ENCODE data around the gene CELF1. TPM values are rescaled to one million over a fixed set of nuclear protein-coding genes. Genes with fewer than 3 reads are reported as not detected.

Gene CELF1
- total and polyA plus RNA-seq, 2 experiments from 2014 or later = 124 to 233 TPM

DNA sequence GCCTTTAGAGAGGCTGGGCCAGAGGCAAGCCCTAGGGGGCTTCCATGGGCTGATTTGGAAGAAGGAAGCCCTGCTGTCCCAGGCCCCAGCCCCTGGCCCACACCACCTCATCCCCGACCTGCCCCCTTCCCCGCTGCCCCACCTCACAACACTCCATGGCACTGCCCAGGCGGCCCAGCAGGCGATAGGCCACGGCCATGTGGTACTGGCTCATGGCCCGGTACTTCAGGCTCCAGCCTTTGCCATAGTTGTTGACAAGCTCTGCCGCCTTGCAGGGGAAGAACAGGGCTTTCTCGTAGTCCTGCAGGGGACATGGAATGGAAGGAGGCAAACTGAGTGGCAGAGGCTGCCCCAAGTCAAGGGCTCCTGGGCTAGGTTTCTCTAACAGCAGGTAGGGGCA lies 110.4 kb downstream of the CELF1 start:
- H3F3A ChIP-seq (replicated peaks; ENCODE audit: low read depth) = no peaks in the 10 kb centered on the region
- H3K4me1 ChIP-seq (ENCODE audit: insufficient read depth) = no peaks in the 10 kb centered on the region
- no peak for DNase-seq (ENCODE audit: low spot score)
- no peaks in the 10 kb centered on the region for H3K27me3 ChIP-seq (ENCODE audit: insufficient read depth)
- no peak overlapping the region for H3K4me2 ChIP-seq
- H3K27ac Mint-ChIP-seq = no peak overlapping the region
- no peaks in the 10 kb centered on the region for H3K79me2 ChIP-seq (replicated peaks; ENCODE audit: insufficient read depth)
- H2AFZ ChIP-seq = no peak overlapping the region
- no peak for ATAC-seq
- no peaks in the 10 kb centered on the region for H3K36me3 ChIP-seq (ENCODE audit: insufficient read depth)
- TF ChIP-seq, protein P1, sequence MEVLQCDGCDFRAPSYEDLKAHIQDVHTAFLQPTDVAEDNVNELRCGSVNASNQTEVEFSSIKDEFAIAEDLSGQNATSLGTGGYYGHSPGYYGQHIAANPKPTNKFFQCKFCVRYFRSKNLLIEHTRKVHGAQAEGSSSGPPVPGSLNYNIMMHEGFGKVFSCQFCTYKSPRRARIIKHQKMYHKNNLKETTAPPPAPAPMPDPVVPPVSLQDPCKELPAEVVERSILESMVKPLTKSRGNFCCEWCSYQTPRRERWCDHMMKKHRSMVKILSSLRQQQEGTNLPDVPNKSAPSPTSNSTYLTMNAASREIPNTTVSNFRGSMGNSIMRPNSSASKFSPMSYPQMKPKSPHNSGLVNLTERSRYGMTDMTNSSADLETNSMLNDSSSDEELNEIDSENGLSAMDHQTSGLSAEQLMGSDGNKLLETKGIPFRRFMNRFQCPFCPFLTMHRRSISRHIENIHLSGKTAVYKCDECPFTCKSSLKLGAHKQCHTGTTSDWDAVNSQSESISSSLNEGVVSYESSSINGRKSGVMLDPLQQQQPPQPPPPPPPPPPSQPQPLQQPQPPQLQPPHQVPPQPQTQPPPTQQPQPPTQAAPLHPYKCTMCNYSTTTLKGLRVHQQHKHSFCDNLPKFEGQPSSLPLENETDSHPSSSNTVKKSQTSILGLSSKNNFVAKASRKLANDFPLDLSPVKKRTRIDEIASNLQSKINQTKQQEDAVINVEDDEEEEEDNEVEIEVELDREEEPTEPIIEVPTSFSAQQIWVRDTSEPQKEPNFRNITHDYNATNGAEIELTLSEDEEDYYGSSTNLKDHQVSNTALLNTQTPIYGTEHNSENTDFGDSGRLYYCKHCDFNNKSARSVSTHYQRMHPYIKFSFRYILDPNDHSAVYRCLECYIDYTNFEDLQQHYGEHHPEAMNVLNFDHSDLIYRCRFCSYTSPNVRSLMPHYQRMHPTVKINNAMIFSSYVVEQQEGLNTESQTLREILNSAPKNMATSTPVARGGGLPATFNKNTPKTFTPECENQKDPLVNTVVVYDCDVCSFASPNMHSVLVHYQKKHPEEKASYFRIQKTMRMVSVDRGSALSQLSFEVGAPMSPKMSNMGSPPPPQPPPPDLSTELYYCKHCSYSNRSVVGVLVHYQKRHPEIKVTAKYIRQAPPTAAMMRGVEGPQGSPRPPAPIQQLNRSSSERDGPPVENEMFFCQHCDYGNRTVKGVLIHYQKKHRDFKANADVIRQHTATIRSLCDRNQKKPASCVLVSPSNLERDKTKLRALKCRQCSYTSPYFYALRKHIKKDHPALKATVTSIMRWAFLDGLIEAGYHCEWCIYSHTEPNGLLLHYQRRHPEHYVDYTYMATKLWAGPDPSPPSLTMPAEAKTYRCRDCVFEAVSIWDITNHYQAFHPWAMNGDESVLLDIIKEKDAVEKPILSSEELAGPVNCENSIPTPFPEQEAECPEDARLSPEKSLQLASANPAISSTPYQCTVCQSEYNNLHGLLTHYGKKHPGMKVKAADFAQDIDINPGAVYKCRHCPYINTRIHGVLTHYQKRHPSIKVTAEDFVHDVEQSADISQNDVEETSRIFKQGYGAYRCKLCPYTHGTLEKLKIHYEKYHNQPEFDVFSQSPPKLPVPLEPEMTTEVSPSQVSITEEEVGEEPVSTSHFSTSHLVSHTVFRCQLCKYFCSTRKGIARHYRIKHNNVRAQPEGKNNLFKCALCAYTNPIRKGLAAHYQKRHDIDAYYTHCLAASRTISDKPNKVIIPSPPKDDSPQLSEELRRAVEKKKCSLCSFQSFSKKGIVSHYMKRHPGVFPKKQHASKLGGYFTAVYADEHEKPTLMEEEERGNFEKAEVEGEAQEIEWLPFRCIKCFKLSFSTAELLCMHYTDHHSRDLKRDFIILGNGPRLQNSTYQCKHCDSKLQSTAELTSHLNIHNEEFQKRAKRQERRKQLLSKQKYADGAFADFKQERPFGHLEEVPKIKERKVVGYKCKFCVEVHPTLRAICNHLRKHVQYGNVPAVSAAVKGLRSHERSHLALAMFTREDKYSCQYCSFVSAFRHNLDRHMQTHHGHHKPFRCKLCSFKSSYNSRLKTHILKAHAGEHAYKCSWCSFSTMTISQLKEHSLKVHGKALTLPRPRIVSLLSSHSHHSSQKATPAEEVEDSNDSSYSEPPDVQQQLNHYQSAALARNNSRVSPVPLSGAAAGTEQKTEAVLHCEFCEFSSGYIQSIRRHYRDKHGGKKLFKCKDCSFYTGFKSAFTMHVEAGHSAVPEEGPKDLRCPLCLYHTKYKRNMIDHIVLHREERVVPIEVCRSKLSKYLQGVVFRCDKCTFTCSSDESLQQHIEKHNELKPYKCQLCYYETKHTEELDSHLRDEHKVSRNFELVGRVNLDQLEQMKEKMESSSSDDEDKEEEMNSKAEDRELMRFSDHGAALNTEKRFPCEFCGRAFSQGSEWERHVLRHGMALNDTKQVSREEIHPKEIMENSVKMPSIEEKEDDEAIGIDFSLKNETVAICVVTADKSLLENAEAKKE (CRISPR knock-in tag; IDR thresholded peaks at IDR 0.05) = no peak
- TF ChIP-seq EZH2phosphoT487 (IDR thresholded peaks at IDR 0.05; ENCODE audit: unreplicated experiment) = no peak
- TF ChIP-seq NANOG (IDR thresholded peaks at IDR 0.05; ENCODE audit: borderline replicate concordance) = no peak
- no peak for TF ChIP-seq ZNF331 (CRISPR knock-in tag; IDR thresholded peaks at IDR 0.05; ENCODE audit: low read depth)
- TF ChIP-seq, protein P2, sequence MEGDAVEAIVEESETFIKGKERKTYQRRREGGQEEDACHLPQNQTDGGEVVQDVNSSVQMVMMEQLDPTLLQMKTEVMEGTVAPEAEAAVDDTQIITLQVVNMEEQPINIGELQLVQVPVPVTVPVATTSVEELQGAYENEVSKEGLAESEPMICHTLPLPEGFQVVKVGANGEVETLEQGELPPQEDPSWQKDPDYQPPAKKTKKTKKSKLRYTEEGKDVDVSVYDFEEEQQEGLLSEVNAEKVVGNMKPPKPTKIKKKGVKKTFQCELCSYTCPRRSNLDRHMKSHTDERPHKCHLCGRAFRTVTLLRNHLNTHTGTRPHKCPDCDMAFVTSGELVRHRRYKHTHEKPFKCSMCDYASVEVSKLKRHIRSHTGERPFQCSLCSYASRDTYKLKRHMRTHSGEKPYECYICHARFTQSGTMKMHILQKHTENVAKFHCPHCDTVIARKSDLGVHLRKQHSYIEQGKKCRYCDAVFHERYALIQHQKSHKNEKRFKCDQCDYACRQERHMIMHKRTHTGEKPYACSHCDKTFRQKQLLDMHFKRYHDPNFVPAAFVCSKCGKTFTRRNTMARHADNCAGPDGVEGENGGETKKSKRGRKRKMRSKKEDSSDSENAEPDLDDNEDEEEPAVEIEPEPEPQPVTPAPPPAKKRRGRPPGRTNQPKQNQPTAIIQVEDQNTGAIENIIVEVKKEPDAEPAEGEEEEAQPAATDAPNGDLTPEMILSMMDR (conservative IDR thresholded peaks at IDR 0.05; ENCODE audit: low read depth in 2 of 2) = no peak
- no peak for TF ChIP-seq ZNF114 (CRISPR knock-in tag; IDR thresholded peaks at IDR 0.05)
- TF ChIP-seq, protein P3, sequence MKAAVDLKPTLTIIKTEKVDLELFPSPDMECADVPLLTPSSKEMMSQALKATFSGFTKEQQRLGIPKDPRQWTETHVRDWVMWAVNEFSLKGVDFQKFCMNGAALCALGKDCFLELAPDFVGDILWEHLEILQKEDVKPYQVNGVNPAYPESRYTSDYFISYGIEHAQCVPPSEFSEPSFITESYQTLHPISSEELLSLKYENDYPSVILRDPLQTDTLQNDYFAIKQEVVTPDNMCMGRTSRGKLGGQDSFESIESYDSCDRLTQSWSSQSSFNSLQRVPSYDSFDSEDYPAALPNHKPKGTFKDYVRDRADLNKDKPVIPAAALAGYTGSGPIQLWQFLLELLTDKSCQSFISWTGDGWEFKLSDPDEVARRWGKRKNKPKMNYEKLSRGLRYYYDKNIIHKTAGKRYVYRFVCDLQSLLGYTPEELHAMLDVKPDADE (IDR thresholded peaks at IDR 0.05) = no peak
- TF ChIP-seq CREB1 (CRISPR knock-in tag; IDR thresholded peaks at IDR 0.05; ENCODE audit: low read depth) = no peak
- TF ChIP-seq JUNB (IDR thresholded peaks at IDR 0.05; ENCODE audit: unreplicated experiment) = no peak
- TF ChIP-seq, protein P4, sequence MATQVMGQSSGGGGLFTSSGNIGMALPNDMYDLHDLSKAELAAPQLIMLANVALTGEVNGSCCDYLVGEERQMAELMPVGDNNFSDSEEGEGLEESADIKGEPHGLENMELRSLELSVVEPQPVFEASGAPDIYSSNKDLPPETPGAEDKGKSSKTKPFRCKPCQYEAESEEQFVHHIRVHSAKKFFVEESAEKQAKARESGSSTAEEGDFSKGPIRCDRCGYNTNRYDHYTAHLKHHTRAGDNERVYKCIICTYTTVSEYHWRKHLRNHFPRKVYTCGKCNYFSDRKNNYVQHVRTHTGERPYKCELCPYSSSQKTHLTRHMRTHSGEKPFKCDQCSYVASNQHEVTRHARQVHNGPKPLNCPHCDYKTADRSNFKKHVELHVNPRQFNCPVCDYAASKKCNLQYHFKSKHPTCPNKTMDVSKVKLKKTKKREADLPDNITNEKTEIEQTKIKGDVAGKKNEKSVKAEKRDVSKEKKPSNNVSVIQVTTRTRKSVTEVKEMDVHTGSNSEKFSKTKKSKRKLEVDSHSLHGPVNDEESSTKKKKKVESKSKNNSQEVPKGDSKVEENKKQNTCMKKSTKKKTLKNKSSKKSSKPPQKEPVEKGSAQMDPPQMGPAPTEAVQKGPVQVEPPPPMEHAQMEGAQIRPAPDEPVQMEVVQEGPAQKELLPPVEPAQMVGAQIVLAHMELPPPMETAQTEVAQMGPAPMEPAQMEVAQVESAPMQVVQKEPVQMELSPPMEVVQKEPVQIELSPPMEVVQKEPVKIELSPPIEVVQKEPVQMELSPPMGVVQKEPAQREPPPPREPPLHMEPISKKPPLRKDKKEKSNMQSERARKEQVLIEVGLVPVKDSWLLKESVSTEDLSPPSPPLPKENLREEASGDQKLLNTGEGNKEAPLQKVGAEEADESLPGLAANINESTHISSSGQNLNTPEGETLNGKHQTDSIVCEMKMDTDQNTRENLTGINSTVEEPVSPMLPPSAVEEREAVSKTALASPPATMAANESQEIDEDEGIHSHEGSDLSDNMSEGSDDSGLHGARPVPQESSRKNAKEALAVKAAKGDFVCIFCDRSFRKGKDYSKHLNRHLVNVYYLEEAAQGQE (IDR thresholded peaks at IDR 0.05; ENCODE audit: unreplicated experiment) = no peak
- TF ChIP-seq EZH2 (IDR thresholded peaks at IDR 0.05; ENCODE audit: low read depth, unreplicated experiment) = no peak
- no peak for TF ChIP-seq STAT1 (IDR thresholded peaks at IDR 0.05; ENCODE audit: unreplicated experiment)
- TF ChIP-seq POLR2AphosphoS5 (IDR thresholded peaks at IDR 0.05; ENCODE audit: low read depth) = no peak
- H3K4me3 Mint-ChIP-seq = no peak overlapping the region
- no peak overlapping the region for H3K27ac ChIP-seq (ENCODE audit: low read depth)
- H3K27me3 Mint-ChIP-seq (ENCODE audit: insufficient read depth, low read depth, poor library complexity) = no peaks in the 10 kb centered on the region
- no peaks in the 10 kb centered on the region for H3K4me1 Mint-ChIP-seq
- no peak overlapping the region for H3K4me3 ChIP-seq
- H4K20me1 ChIP-seq (replicated peaks; ENCODE audit: insufficient read depth) = no peaks in the 10 kb centered on the region
- H3K36me3 Mint-ChIP-seq (ENCODE audit: low read depth) = no peaks in the 10 kb centered on the region
- no peaks in the 10 kb centered on the region for H3K9me2 ChIP-seq (ENCODE audit: insufficient read depth)
- no peaks in the 10 kb centered on the region for H3K9me3 Mint-ChIP-seq

Data from GM23338 (cell line).